Neural cell (in vitro differentiated cells): ENCODE results near the gene KCNS3.

Source experiments
- EZH2 ChIP-seq: fragments of 200-600, 300-800 bp; shearing (Covaris generic), sonication (generic); IDR thresholded peaks from 2 replicates; pipeline ENCODE4 v1.6.1; 2014; ENCODE audit warnings: antibody characterized with exemption, low read length, borderline replicate concordance, mild to moderate bottlenecking; ENCODE audit not compliant: insufficient read depth, poor library complexity, severe bottlenecking
- POLR2AphosphoS5 ChIP-seq: IDR thresholded peaks from 2 replicates; pipeline ENCODE4 v1.6.1; 2012
- TAF1 ChIP-seq: IDR thresholded peaks from 2 replicates; pipeline ENCODE4 v1.6.1; 2012; ENCODE audit warnings: low read depth
- TF ChIP-seq, protein P1 (sequence below): fragments of 450-650 bp; IDR thresholded peaks from 2 replicates; pipeline ENCODE4 v1.5.1; 2014; ENCODE audit warnings: antibody characterized with exemption, mild to moderate bottlenecking, moderate library complexity; ENCODE audit not compliant: poor library complexity, severe bottlenecking

DNA sequence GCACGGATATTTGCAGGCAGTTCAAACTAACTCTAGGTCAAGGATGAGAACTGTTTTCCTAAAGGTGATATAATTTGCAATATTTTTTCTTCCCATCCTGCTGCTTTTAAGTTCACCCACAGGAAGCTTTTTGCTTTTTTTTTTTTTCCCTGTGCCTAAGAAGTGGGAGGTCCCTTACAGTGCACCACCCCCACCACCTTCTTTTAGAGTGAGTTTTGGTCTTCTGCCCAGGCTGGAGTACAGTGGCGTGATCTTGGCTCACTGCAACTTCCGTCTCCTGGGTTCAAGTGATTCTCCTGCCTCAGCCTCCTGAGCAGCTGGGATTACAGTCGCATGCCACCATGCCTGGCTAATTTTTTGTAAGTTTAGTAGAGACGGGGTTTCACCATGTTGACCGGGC lies 82.5 kb downstream of the KCNS3 start:
- TF ChIP-seq, protein P1, sequence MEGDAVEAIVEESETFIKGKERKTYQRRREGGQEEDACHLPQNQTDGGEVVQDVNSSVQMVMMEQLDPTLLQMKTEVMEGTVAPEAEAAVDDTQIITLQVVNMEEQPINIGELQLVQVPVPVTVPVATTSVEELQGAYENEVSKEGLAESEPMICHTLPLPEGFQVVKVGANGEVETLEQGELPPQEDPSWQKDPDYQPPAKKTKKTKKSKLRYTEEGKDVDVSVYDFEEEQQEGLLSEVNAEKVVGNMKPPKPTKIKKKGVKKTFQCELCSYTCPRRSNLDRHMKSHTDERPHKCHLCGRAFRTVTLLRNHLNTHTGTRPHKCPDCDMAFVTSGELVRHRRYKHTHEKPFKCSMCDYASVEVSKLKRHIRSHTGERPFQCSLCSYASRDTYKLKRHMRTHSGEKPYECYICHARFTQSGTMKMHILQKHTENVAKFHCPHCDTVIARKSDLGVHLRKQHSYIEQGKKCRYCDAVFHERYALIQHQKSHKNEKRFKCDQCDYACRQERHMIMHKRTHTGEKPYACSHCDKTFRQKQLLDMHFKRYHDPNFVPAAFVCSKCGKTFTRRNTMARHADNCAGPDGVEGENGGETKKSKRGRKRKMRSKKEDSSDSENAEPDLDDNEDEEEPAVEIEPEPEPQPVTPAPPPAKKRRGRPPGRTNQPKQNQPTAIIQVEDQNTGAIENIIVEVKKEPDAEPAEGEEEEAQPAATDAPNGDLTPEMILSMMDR, result no peak
- TF ChIP-seq EZH2 (no peak), TAF1 (no peak), POLR2AphosphoS5 (no peak)
